ENCODE measurements around the gene NDUFAB1. TPM values are rescaled to one million over a fixed set of nuclear protein-coding genes. Genes with fewer than 3 reads are reported as not detected.

NDUFAB1 gene
- total and polyA plus RNA-seq, 12 donors = 67.6 to 306 (median 126) TPM

GRCh38 chr16:23581764-23582163, 14.4 kb downstream of the NDUFAB1 start:
- H3K36me3 ChIP-seq (replicated peaks in 1 of 2) = peaks cover 0 to 57% of the 10 kb centered on the region in 2 donors
- H3K27ac ChIP-seq = no peak overlapping the region
- intact Hi-C loops (cut with DNase I) = no loop called here
- DNase-seq = no peak
- TF ChIP-seq POLR2A (IDR thresholded peaks at IDR 0.05) (no peak), CTCF (IDR thresholded peaks at IDR 0.05) (no peak)
- H3K4me1 ChIP-seq (replicated peaks in 1 of 2) = peaks cover 0 to 9% of the 10 kb centered on the region in 2 donors
- no peaks in the 10 kb centered on the region for H3K9me3 ChIP-seq (replicated peaks in 1 of 3)
- H3K27me3 ChIP-seq = no peaks in the 10 kb centered on the region
- no peak overlapping the region for H3K4me3 ChIP-seq

GRCh38 chr16:23580391-23580790, 15.7 kb downstream of the NDUFAB1 start:
- no peaks in the 10 kb centered on the region for H3K9me3 ChIP-seq (replicated peaks in 1 of 3)
- peaks cover 0 to 43% of the 10 kb centered on the region in 2 donors for H3K36me3 ChIP-seq (replicated peaks in 1 of 2)
- H3K4me1 ChIP-seq (replicated peaks in 1 of 2) = peaks cover 0 to 9% of the 10 kb centered on the region in 2 donors
- TF ChIP-seq CTCF (IDR thresholded peaks at IDR 0.05) (no peak), POLR2A (IDR thresholded peaks at IDR 0.05) (no peak)
- H3K27me3 ChIP-seq = no peaks in the 10 kb centered on the region
- H3K27ac ChIP-seq = no peak overlapping the region
- intact Hi-C loops (cut with DNase I) = no loop called here
- H3K4me3 ChIP-seq = no peak overlapping the region
- DNase-seq = no peak

- Histone ChIP-seq H3K4me1 (replicated peaks in 1 of 2) (peaks cover 0 to 9% of the 10 kb centered on the region in 2 donors), H3K9me3 (replicated peaks in 1 of 3) (no peaks in the 10 kb centered on the region), H3K27ac (no peak overlapping the region), H3K4me3 (no peak overlapping the region), H3K36me3 (replicated peaks in 1 of 2) (peaks cover 0 to 39% of the 10 kb centered on the region in 2 donors), H3K27me3 (no peaks in the 10 kb centered on the region)
- no peak for DNase-seq
- no peak for TF ChIP-seq POLR2A (IDR thresholded peaks at IDR 0.05)
- TF ChIP-seq CTCF (IDR thresholded peaks at IDR 0.05) = no peak
- WGBS, 4 donors = 94 to 98% (median 97%) methylated on average over 4 of the region's 4 CpGs
- intact Hi-C loops (cut with DNase I) = no loop called here
These were observed 16.7 kb downstream of the NDUFAB1 start for GRCh38 chr16:23579371-23579770.

GRCh38 chr16:23578101-23578830, 17.9 kb downstream of the NDUFAB1 start:
- no peak for DNase-seq
- Histone ChIP-seq H3K9me3 (replicated peaks in 1 of 3) (no peaks in the 10 kb centered on the region), H3K4me1 (replicated peaks in 1 of 2) (peaks cover 0 to 9% of the 10 kb centered on the region in 2 donors), H3K36me3 (replicated peaks in 1 of 2) (peaks cover 0 to 40% of the 10 kb centered on the region in 2 donors), H3K27me3 (no peaks in the 10 kb centered on the region), H3K27ac (peak overlapping the region in 2 of 5 donors; percentile 3 to 9), H3K4me3 (no peak overlapping the region)
- 55 to 65% (median 60%) methylated on average over 5 of the region's 5 CpGs for WGBS, 4 donors
- intact Hi-C loops (cut with DNase I) = no loop called here
- TF ChIP-seq CTCF (IDR thresholded peaks at IDR 0.05) = no peak
- TF ChIP-seq POLR2A (IDR thresholded peaks at IDR 0.05) = no peak

Data from adrenal gland (tissue), 12 donors.